Muscle of leg (tissue), 11 donors: ENCODE results near the gene MXD3. TPM values are rescaled to one million over a fixed set of nuclear protein-coding genes. Genes with fewer than 3 reads are reported as not detected.
"Not testable (repeated sequence)": the region's sequence is repeated elsewhere in the genome, so short reads cannot be mapped to it uniquely, and the experiment has no call there.

Experiments
- DNase-seq: peaks from one replicate; pipeline ENCODE4 v3.0.0; 2013
- H3K27ac ChIP-seq: one replicate; pipeline ENCODE4 v1.5.1; 2013; ENCODE audit warnings: mild to moderate bottlenecking, low read length, control low read depth
- H3K27me3 ChIP-seq: one replicate; pipeline ENCODE4 v1.6.1; 2013; ENCODE audit warnings: low read length; ENCODE audit not compliant: control insufficient read depth, insufficient read depth
- H3K36me3 ChIP-seq: one replicate; pipeline ENCODE4 v1.6.1; 2013; ENCODE audit warnings: low read length; ENCODE audit not compliant: control insufficient read depth, insufficient read depth
- H3K4me1 ChIP-seq: one replicate; pipeline ENCODE4 v1.6.1; 2013; ENCODE audit warnings: low read length; ENCODE audit not compliant: control insufficient read depth, insufficient read depth
- H3K4me3 ChIP-seq: one replicate; pipeline ENCODE4 v1.5.1; 2013; ENCODE audit warnings: low read length, control low read depth
- H3K9me3 ChIP-seq: replicated peaks from 2 replicates; pipeline ENCODE4 v1.6.1; 2013; ENCODE audit warnings: low read depth, low read length; ENCODE audit not compliant: control insufficient read depth
- WGBS: methylation state at CpG from one replicate; pipeline ENCODE4 v1.1.5; 2013; ENCODE audit warnings: missing lambda C conversion rate; ENCODE audit not compliant: insufficient coverage; 5-methylcytosine and 5-hydroxymethylcytosine counted together
- polyA plus RNA-seq, 8 donors: library from polyadenylated mRNA; unstranded; fragments of 120-200 nt; gene quantifications; one replicate each; pipeline versions ENCODE4 v1.2.1 to v1.2.3, GENCODE V29; 2013; ENCODE audit warnings: inconsistent platforms in 1 of 8, low replicate concordance in 1 of 8; ENCODE audit not compliant: insufficient read length in 8 of 8, insufficient read depth in 1 of 8
- total RNA-seq: library from RNA; stranded (reverse); fragments of 120-200 nt; gene quantifications from one replicate; pipeline ENCODE4 v1.2.4, GENCODE V29; 2013

The MXD3 gene
- total and polyA plus RNA-seq, 9 donors, result 18.0 to 36.7 (median 24.1) TPM

- no peak overlapping the region for H3K4me3 ChIP-seq
- 90% methylated on average over 2 of the region's 4 CpGs for WGBS
- peaks cover 17% of the 10 kb centered on the region for H3K4me1 ChIP-seq
- H3K27ac ChIP-seq, result no peak overlapping the region
- H3K9me3 ChIP-seq, result no peaks in the 10 kb centered on the region
- H3K27me3 ChIP-seq, result no peaks in the 10 kb centered on the region
- peaks cover 31% of the 10 kb centered on the region for H3K36me3 ChIP-seq
- no peak for DNase-seq
Measured at GRCh38 chr5:177346820-177347219, 35.1 kb upstream of the MXD3 start.

GRCh38 chr5:177344891-177345290 is 33.2 kb upstream of the MXD3 start:
- DNase-seq, result no peak
- H3K9me3 ChIP-seq, result no peaks in the 10 kb centered on the region
- H3K27ac ChIP-seq, result no peak overlapping the region
- H3K4me3 ChIP-seq, result no peak overlapping the region
- peaks cover 5% of the 10 kb centered on the region for H3K4me1 ChIP-seq
- peaks cover 29% of the 10 kb centered on the region for H3K36me3 ChIP-seq
- no peaks in the 10 kb centered on the region for H3K27me3 ChIP-seq
- no CpG with 5 or more reads among the region's 6 CpGs for WGBS

GRCh38 chr5:177343777-177344176 is 32.1 kb upstream of the MXD3 start:
- Histone ChIP-seq H3K36me3 (peaks cover 34% of the 10 kb centered on the region), H3K27me3 (no peaks in the 10 kb centered on the region), H3K27ac (no peak overlapping the region), H3K4me3 (no peak overlapping the region), H3K4me1 (no peaks in the 10 kb centered on the region), H3K9me3 (no peaks in the 10 kb centered on the region)
- 93% methylated on average over 3 of the region's 6 CpGs for WGBS
- no peak for DNase-seq

GRCh38 chr5:177343000-177343399 is 31.3 kb upstream of the MXD3 start:
- not testable (repeated sequence) for H3K27ac ChIP-seq, H3K4me3 ChIP-seq, DNase-seq, H3K4me1 ChIP-seq, H3K9me3 ChIP-seq, H3K27me3 ChIP-seq
- WGBS, result 94% methylated on average over 6 of the region's 14 CpGs
- peaks cover 41% of the 10 kb centered on the region for H3K36me3 ChIP-seq

- H3K4me3 ChIP-seq, result no peak overlapping the region
- no peak overlapping the region for H3K27ac ChIP-seq
- H3K4me1 ChIP-seq, result no peaks in the 10 kb centered on the region
- WGBS, result 94% methylated on average over 10 of the region's 11 CpGs
- DNase-seq, result no peak
- H3K36me3 ChIP-seq, result peaks cover 67% of the 10 kb centered on the region
- H3K9me3 ChIP-seq, result no peaks in the 10 kb centered on the region
- no peaks in the 10 kb centered on the region for H3K27me3 ChIP-seq
Measured at GRCh38 chr5:177339107-177339638, 27.5 kb upstream of the MXD3 start.

- Histone ChIP-seq H3K9me3 (no peaks in the 10 kb centered on the region), H3K4me1 (no peaks in the 10 kb centered on the region), H3K27me3 (no peaks in the 10 kb centered on the region), H3K4me3 (no peak overlapping the region), H3K27ac (no peak overlapping the region), H3K36me3 (peaks cover 71% of the 10 kb centered on the region)
- DNase-seq, result no peak
- 82% methylated on average over 19 of the region's 22 CpGs for WGBS
Measured at GRCh38 chr5:177338251-177339106, 26.8 kb upstream of the MXD3 start.

GRCh38 chr5:177336603-177337494 is 25.2 kb upstream of the MXD3 start:
- 93% methylated on average over 31 of the region's 36 CpGs for WGBS
- DNase-seq, result no peak
- no peaks in the 10 kb centered on the region for H3K27me3 ChIP-seq
- H3K9me3 ChIP-seq, result no peaks in the 10 kb centered on the region
- no peak overlapping the region for H3K27ac ChIP-seq
- H3K4me1 ChIP-seq, result no peaks in the 10 kb centered on the region
- H3K4me3 ChIP-seq, result no peak overlapping the region
- peaks cover 82% of the 10 kb centered on the region for H3K36me3 ChIP-seq

GRCh38 chr5:177336112-177336511 is 24.4 kb upstream of the MXD3 start:
- no peak overlapping the region for H3K27ac ChIP-seq
- H3K27me3 ChIP-seq, result no peaks in the 10 kb centered on the region
- peaks cover 86% of the 10 kb centered on the region for H3K36me3 ChIP-seq
- WGBS, result 70% methylated on average over 11 of the region's 12 CpGs
- no peaks in the 10 kb centered on the region for H3K4me1 ChIP-seq
- no peak overlapping the region for H3K4me3 ChIP-seq
- no peaks in the 10 kb centered on the region for H3K9me3 ChIP-seq
- no peak for DNase-seq

- Histone ChIP-seq H3K27me3 (no peaks in the 10 kb centered on the region), H3K36me3 (peaks cover 90% of the 10 kb centered on the region), H3K27ac (no peak overlapping the region), H3K9me3 (no peaks in the 10 kb centered on the region), H3K4me3 (no peak overlapping the region), H3K4me1 (no peaks in the 10 kb centered on the region)
- 98% methylated on average over 5 of the region's 7 CpGs for WGBS
- no peak for DNase-seq
Measured at GRCh38 chr5:177335701-177336065, 24.0 kb upstream of the MXD3 start.
